22Rv1 (cell line): ENCODE measurements around the gene AGXT.

Experiments used
- H3K27ac ChIP-seq: fragments of 450-650 bp; 2 replicates; pipeline ENCODE4 v1.5.1; 2017
- CTCF ChIP-seq: fragments of 450-650 bp; IDR thresholded peaks from 2 replicates; pipeline ENCODE4 v1.5.1; 2017; ENCODE audit warnings: mild to moderate bottlenecking
- ZFX ChIP-seq: fragments of 450-650 bp; IDR thresholded peaks from 2 replicates; pipeline ENCODE4 v1.6.1; 2017; ENCODE audit warnings: antibody characterized with exemption, borderline replicate concordance

AGXT gene

DNA sequence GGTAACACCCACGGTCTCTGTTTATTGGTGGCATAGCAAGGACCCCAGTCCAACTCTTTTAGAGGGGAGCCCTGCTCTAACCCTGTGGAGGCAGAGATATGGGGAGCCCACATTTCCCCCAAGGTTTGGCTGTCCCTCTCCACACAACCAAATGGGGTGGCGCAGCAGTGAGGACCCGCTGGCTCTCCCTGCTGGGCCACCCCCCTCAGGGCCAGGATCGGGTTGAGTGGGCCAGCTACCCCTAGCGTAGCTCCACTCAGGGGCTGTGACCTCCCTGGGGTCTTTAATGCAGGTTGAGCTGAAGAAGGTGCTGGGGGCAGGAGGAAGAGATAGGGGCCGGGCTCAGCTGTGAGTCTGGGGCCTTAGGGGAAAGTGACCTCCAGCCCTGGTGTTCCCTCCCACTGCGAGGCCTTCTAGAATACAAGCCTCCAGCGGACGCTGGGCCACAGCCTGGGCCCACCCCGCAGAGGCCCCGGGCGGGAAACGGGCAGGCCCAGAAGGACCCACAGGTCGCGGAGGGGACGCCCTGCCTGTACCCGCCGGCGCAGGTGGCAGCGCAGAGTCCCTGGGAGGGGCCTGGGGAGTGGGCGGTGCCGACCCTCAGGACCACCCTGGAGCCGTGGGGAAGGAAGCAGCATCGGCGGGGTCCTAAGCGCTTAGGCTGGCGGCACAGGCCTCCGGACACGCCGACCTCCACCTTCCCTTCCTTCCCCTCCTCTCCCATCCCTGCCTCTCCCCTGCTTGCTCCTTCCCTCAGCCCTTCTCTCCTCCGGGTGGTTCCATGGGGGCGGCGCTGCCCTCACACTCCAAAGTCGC lies 47.1 kb downstream of the AGXT start:
- no peak for TF ChIP-seq ZFX
- no peak for TF ChIP-seq CTCF
- no peak overlapping the region for H3K27ac ChIP-seq

GRCh38 chr2:240916571-240917008 lies 48.0 kb downstream of the AGXT start:
- TF ChIP-seq ZFX = no peak
- no peak for TF ChIP-seq CTCF

DNA sequence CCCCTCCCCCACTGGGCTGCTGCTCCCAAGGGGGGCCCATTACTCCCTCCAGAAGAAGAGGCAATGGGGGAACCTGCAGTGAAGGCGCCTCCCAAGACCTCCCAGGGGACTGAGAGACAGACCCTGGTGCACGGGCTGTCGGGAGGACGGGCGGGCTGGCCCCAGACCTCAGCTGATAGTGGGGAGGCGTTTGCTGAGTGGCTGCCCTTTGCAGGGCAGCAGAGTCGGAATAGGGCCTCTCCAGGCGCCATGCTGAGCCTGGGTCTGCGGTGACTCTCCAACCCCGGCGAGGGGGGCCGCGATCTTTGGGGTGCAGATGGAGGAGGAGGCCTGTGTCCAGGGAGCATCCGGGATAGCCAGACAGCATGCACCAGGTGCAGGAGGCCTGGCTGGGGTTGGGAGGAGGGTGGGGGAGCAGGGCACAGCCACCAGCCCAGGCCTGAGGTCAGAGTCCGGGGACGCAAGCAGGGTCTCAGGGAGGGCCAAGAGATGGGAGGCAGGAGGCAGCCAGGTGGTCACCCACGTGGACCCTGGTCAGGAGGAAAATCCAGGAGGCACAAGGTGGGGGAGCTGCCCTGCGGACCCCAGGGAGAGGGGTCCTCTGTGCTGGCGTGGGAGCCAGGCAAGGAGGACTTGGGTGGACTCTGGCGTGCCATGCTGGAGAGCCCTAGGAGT lies 48.5 kb downstream of the AGXT start:
- no peak overlapping the region for H3K27ac ChIP-seq
- no peak for TF ChIP-seq CTCF
- no peak for TF ChIP-seq ZFX

More at GRCh38 chr2:240916571-240917008, 48.0 kb downstream of the AGXT start:
- no peak overlapping the region for H3K27ac ChIP-seq

- TF ChIP-seq CTCF (no peak), ZFX (no peak)
- no peak overlapping the region for H3K27ac ChIP-seq
Observed at GRCh38 chr2:240917684-240918257, 49.1 kb downstream of the AGXT start.

GRCh38 chr2:240918258-240919091 lies 49.9 kb downstream of the AGXT start:
- TF ChIP-seq CTCF = no peak
- no peak for TF ChIP-seq ZFX
- H3K27ac ChIP-seq = no peak overlapping the region

DNA sequence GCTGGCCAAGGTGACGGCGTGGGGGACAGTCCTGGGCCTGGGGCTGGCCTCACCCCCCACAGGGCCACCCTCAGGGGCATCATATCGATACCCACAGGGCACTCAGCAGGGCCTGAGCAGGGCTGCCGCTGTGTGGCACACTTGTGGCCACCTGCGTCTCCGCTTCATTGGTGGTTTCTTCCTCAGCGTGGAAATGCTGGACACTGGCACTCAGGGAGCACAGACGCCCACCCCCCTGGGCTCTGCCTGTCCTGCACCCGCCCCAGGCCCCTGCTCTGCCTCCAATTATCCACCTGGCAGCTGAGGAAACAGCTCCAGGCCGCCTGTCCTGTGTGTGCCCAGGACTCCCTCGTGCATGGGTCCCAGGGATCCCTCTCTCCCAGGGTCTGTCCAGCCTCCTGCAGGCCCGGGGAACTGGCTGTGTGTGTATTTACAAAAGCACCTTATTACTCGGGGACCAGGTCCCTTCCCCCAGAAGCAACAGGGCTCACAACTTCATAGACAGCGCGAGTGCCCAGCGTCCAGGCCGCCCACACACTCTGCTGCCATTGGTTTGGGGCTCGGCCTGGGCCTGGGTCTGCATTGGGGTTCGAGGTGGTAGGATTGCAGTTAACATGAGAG lies 50.6 kb downstream of the AGXT start:
- no peak overlapping the region for H3K27ac ChIP-seq
- TF ChIP-seq ZFX = no peak
- TF ChIP-seq CTCF = no peak
